BJ (cell line): Measurements from ENCODE around the gene R3HDM4. TPM values are rescaled to one million over a fixed set of nuclear protein-coding genes. Genes with fewer than 3 reads are reported as not detected.

Source experiments
- CTCF ChIA-PET: fragments of 350-600 bp; formaldehyde crosslinking; extraction: SDS; loops from one replicate; lab custom pipeline; 2021; ENCODE audit warnings: antibody characterized with exemption, inconsistent platforms; lab: Yijun Ruan, JAX
- POLR2A ChIA-PET: fragments of 300-600 bp; sonication (Branson Sonifier 250); formaldehyde crosslinking; extraction: SDS; loops from one replicate; lab custom pipeline; 2021; ENCODE audit warnings: antibody characterized with exemption; lab: Charles Lee
- DNase-seq: peaks from one replicate; pipeline ENCODE4 v3.0.0-alpha.2; 2011; ENCODE audit warnings: low read depth
- H3K27me3 ChIP-seq: 2 replicates; pipeline ENCODE4 v1.6.0; 2011; ENCODE audit warnings: low read length; ENCODE audit not compliant: control insufficient read depth, insufficient read depth
- H3K36me3 ChIP-seq: 2 replicates; pipeline ENCODE4 v1.5.1; 2011; ENCODE audit warnings: low read length; ENCODE audit not compliant: control insufficient read depth, insufficient read depth
- H3K4me3 ChIP-seq: 2 replicates; pipeline ENCODE4 v1.5.1; 2011; ENCODE audit warnings: low read depth, mild to moderate bottlenecking, control low read depth, low read length
- polyA plus RNA-seq: library from polyadenylated mRNA; depleted of rRNA; stranded (reverse); fragments of >200 nt; gene quantifications from 2 replicates; pipeline ENCODE4 v1.2.3, GENCODE V29; 2011
- TF ChIP-seq, protein P1 (sequence below): IDR thresholded peaks from 2 replicates; pipeline ENCODE4 v1.5.1; 2011; ENCODE audit warnings: low read depth, mild to moderate bottlenecking, control low read depth, inconsistent platforms, low read length, moderate library complexity; ENCODE audit not compliant: insufficient read depth

Gene R3HDM4
- polyA plus RNA-seq, 1 experiment, result 46.6 TPM

DNA sequence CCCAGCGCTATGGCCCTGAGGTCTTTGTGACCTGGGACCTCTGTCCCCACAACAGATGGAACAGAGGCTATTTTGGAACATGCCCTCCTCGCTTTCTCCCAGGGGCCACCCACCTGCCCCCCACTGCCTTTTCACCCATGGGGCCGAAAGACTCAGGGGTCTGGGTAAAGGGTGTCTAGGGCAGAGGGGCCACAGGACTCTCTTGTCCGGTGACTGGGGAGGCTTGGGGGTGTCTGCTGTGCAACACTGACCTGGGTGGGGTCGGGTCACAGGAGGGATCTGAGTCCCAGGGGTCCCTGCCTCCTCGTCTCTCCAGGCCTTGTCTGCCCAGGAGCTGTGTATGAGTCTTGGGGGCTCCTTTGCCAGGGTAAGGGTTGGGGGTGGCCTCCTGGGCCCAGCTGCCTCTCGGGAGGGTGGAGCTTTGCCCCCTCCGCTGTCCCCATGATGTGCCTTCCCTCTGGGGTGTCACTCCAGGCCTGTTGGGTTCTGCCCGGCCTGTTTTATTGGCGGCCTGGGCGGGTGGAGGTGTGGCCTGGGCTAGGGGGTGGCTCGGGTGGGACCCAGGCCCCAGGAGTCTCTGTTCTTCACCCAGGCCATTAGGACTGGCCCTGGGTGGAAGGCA is 14.9 kb upstream of the R3HDM4 start:
- TF ChIP-seq, protein P1, sequence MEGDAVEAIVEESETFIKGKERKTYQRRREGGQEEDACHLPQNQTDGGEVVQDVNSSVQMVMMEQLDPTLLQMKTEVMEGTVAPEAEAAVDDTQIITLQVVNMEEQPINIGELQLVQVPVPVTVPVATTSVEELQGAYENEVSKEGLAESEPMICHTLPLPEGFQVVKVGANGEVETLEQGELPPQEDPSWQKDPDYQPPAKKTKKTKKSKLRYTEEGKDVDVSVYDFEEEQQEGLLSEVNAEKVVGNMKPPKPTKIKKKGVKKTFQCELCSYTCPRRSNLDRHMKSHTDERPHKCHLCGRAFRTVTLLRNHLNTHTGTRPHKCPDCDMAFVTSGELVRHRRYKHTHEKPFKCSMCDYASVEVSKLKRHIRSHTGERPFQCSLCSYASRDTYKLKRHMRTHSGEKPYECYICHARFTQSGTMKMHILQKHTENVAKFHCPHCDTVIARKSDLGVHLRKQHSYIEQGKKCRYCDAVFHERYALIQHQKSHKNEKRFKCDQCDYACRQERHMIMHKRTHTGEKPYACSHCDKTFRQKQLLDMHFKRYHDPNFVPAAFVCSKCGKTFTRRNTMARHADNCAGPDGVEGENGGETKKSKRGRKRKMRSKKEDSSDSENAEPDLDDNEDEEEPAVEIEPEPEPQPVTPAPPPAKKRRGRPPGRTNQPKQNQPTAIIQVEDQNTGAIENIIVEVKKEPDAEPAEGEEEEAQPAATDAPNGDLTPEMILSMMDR, result no peak
- H3K36me3 ChIP-seq, result peaks cover 15% of the 10 kb centered on the region
- peak overlapping the region; percentile 91 for H3K4me3 ChIP-seq
- H3K27me3 ChIP-seq, result no peaks in the 10 kb centered on the region
- CTCF ChIA-PET, result interaction anchor here (1.3 to 1.5 kb wide), 2 partner anchors 54 to 56 kb away, joined by 3 to 7 read pairs; partner anchors contain the start of gene WDR18
- no peak for DNase-seq
- POLR2A ChIA-PET, result interaction anchor here (0.6 kb wide), 1 partner anchor 28 kb away, joined by 9 read pairs; no protein-coding TSS in a partner anchor

DNA sequence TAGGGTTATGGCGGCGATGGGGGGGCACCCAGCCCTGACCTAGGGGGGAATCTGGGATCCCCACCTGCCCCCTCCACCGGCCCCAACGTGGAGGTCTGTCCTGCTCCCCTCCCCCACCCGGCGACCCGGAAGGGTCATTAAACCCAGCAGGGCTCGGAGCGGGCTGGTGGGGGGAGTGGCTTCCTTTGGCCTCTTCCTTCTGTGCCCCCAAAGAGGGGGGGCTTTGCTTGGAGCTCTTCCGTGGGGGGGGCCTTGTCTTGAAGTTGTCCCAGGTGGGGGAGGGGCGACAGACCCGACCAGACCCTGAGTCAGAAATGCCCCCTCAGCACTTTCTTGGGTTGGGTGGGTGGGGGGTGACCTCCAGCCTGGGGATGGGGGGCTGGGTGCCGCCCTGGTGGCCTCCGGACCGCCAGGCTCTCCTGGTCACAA is 14.3 kb upstream of the R3HDM4 start:
- H3K36me3 ChIP-seq, result peaks cover 12% of the 10 kb centered on the region
- TF ChIP-seq, protein P1, result no peak
- no peak for DNase-seq
- CTCF ChIA-PET, result interaction anchor here (0.6 to 1.5 kb wide), 4 partner anchors 55 to 179 kb away, joined by 3 to 7 read pairs (median 4); partner anchors contain the start of gene WDR18
- no peaks in the 10 kb centered on the region for H3K27me3 ChIP-seq
- POLR2A ChIA-PET, result no interaction called here
- peak overlapping the region; percentile 91 for H3K4me3 ChIP-seq

DNA sequence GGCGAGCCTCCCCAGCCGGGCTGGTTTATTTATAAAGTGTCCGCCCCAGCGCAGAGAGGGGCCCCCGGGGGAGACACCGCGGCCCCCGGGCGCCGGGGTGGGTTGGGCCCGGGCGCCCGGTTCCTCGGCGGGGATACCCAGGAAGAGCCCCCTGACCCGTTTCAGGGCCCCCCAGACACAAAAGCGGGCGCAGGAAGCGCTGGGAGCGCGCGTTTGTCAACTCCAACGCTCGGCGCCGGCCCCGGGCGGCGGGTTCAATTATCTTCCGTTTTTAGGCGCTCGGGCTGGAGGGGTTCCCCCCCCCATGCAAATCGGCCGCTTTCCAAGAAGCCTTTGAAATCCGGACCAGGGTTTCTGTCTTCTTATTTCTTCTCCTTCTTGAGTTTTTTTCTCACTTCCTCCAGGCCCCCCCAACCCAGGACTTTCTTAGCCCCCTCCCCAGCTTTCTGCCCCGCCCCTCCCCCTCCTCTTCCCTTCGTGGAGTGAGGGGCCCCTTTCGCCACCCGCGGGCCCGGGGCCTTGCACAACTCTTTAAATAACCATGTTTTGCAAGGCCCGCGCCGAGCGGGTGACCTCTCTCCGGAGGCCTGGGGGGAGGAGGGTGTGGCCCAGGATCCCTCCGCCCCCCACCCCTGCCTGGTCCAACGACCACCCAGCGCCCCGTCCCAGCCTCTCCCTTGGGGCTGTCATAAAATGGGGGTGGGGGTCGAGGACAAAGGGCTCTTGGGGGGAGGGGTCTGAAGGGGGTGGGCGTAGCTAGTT is 13.8 kb upstream of the R3HDM4 start:
- no peak for DNase-seq
- peaks cover 9% of the 10 kb centered on the region for H3K36me3 ChIP-seq
- POLR2A ChIA-PET, result no interaction called here
- H3K4me3 ChIP-seq, result peak overlapping the region; percentile 91
- CTCF ChIA-PET, result interaction anchor here (0.6 to 1.5 kb wide), 4 partner anchors 55 to 179 kb away, joined by 3 to 7 read pairs (median 4); partner anchors contain the start of gene WDR18
- no peaks in the 10 kb centered on the region for H3K27me3 ChIP-seq
- TF ChIP-seq, protein P1, result no peak

DNA sequence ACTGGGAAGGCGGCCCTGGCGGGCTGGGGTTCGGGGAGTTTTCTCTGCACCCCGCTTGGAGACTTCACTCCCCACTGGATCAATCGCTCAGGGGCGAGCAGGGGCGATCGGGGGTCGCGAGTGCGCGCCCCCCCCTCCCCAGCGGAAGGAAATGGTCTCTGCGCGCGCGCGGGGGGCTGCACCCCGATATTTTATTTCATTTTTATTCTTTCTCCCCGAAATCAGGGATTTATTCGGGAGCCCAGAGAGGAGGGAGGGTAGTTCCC is 13.2 kb upstream of the R3HDM4 start:
- CTCF ChIA-PET, result interaction anchor here (1.3 kb wide), 1 partner anchor 58 kb away, joined by 3 read pairs; the partner anchor contains the start of gene WDR18
- H3K27me3 ChIP-seq, result no peaks in the 10 kb centered on the region
- POLR2A ChIA-PET, result no interaction called here
- peak overlapping the region; percentile 91 for H3K4me3 ChIP-seq
- no peak for DNase-seq
- TF ChIP-seq, protein P1, result no peak
- H3K36me3 ChIP-seq, result peaks cover 9% of the 10 kb centered on the region
